H1 (cell line): Measurements from ENCODE around the gene TIMM22. TPM values are rescaled to one million over a fixed set of nuclear protein-coding genes. Genes with fewer than 3 reads are reported as not detected.

Source experiments
- CTCF ChIA-PET: fragments of 300-600 bp; sonication (Branson Sonifier 250); formaldehyde crosslinking; loops from one replicate; lab custom pipeline; 2021; ENCODE audit not compliant: partially characterized antibody; lab: Charles Lee
- POLR2A ChIA-PET: fragments of 300-600 bp; sonication (Branson Sonifier 250); formaldehyde crosslinking; loops from one replicate; lab custom pipeline; 2021; ENCODE audit warnings: inconsistent platforms; ENCODE audit not compliant: partially characterized antibody; lab: Charles Lee
- DNase-seq, 2 experiments: peaks; one replicate each; pipeline versions ENCODE4 v3.0.0 to v3.0.0-alpha.2; 2010 to 2022; ENCODE audit warnings: low spot score in 2 of 2, low read depth in 1 of 2, mixed read lengths in 1 of 2
- FAIRE-seq: peaks from 2 replicates; lab custom pipeline; 2011; peaks lifted over from hg19 to GRCh38; lab: Jason Lieb, UNC
- H2AFZ ChIP-seq: 2 replicates; pipeline ENCODE4 v1.8.1; 2012; ENCODE audit warnings: low read length, inconsistent platforms
- H2AK5ac ChIP-seq: 2 replicates; pipeline ENCODE4 v1.6.1; 2013; ENCODE audit warnings: low read depth, low read length
- H2BK120ac ChIP-seq: replicated peaks from 2 replicates; pipeline ENCODE3; 2013; ENCODE audit warnings: low read depth, low read length, inconsistent platforms
- H2BK12ac ChIP-seq: 2 replicates; pipeline ENCODE4 v1.6.1; 2013; ENCODE audit warnings: low read depth, low read length
- H2BK15ac ChIP-seq: 2 replicates; pipeline ENCODE4 v1.6.1; 2013; ENCODE audit warnings: low read length
- H2BK20ac ChIP-seq: 2 replicates; pipeline ENCODE4 v1.6.1; 2013; ENCODE audit warnings: low read length
- H2BK5ac ChIP-seq: 2 replicates; pipeline ENCODE4 v1.6.1; 2013; ENCODE audit warnings: low read depth, low read length
- H3K14ac ChIP-seq: 2 replicates; pipeline ENCODE4 v1.6.1; 2013; ENCODE audit warnings: inconsistent platforms; ENCODE audit not compliant: insufficient read length
- H3K18ac ChIP-seq: 2 replicates; pipeline ENCODE4 v1.6.1; 2013; ENCODE audit warnings: low read length; ENCODE audit errors: extremely low read depth
- H3K23ac ChIP-seq: 2 replicates; pipeline ENCODE4 v1.6.1; 2013; ENCODE audit warnings: inconsistent platforms; ENCODE audit not compliant: insufficient read length
- H3K23me2 ChIP-seq: 2 replicates; pipeline ENCODE4 v1.6.1; 2013; ENCODE audit warnings: low read depth, low read length
- H3K27ac ChIP-seq: 2 replicates; pipeline ENCODE4 v1.6.1; 2011; ENCODE audit warnings: low read depth, low read length, inconsistent platforms
- H3K27me3 ChIP-seq, 4 experiments: replicated peaks in 1 of 4; 1 replicate in 1 of 4; 2 replicates in 3 of 4; pipeline versions ENCODE4 v1.6.1 to v1.8.1; 2011 to 2013; ENCODE audit warnings: low read length in 3 of 4, mild to moderate bottlenecking in 3 of 4, inconsistent platforms in 2 of 4, mixed read lengths in 2 of 4, moderate library complexity in 1 of 4; ENCODE audit not compliant: control insufficient read depth in 3 of 4, insufficient read depth in 3 of 4; ENCODE audit errors: extremely low read depth in 1 of 4
- H3K36me3 ChIP-seq, 4 experiments: 2 replicates each; pipeline versions ENCODE4 v1.6.1 to v1.8.1; 2011 to 2013; ENCODE audit warnings: mild to moderate bottlenecking in 4 of 4, low read length in 3 of 4, moderate library complexity in 2 of 4, control low read depth in 1 of 4, inconsistent platforms in 1 of 4; ENCODE audit not compliant: insufficient read depth in 4 of 4, control insufficient read depth in 2 of 4
- H3K4ac ChIP-seq: replicated peaks from 2 replicates; pipeline ENCODE3; 2013; ENCODE audit warnings: low read length, low read depth, mixed read lengths, inconsistent platforms; ENCODE audit not compliant: insufficient read length
- H3K4me1 ChIP-seq, 4 experiments: replicated peaks in 1 of 4; 1 replicate in 1 of 4; 2 replicates in 3 of 4; pipeline versions ENCODE4 v1.6.1 to v1.8.1; 2011 to 2013; ENCODE audit warnings: low read length in 3 of 4, inconsistent platforms in 2 of 4, mixed read lengths in 1 of 4; ENCODE audit not compliant: insufficient read depth in 4 of 4, control insufficient read depth in 3 of 4
- H3K4me2 ChIP-seq, 2 experiments: 2 replicates each; pipeline versions ENCODE4 v1.6.1 to v1.8.1; 2011 to 2013; ENCODE audit warnings: low read depth in 2 of 2, low read length in 2 of 2, control low read depth in 1 of 2, inconsistent platforms in 1 of 2, mild to moderate bottlenecking in 1 of 2; ENCODE audit not compliant: insufficient read depth in 1 of 2
- H3K4me3 ChIP-seq, 4 experiments: fragments of 200-600, 300-600 bp in 1 of 4; sonication (generic), shearing (Covaris generic), sonication (Bioruptor Twin) in 1 of 4; 2 replicates each; pipeline versions ENCODE4 v1.5.1 to v1.8.1; 2011 to 2016; ENCODE audit warnings: low read length in 4 of 4, low read depth in 3 of 4, control low read depth in 2 of 4, inconsistent platforms in 2 of 4, mild to moderate bottlenecking in 2 of 4, mixed read lengths in 1 of 4, moderate library complexity in 1 of 4; ENCODE audit not compliant: insufficient read depth in 2 of 4; ENCODE audit errors: extremely low read depth in 1 of 4
- H3K56ac ChIP-seq: replicated peaks from 2 replicates; pipeline ENCODE3; 2013; ENCODE audit warnings: low read depth, mild to moderate bottlenecking, mixed read lengths, low read length, inconsistent platforms; ENCODE audit not compliant: insufficient read length
- H3K79me1 ChIP-seq: 2 replicates; pipeline ENCODE4 v1.6.1; 2013; ENCODE audit warnings: low read depth, low read length, control low read depth
- H3K79me2 ChIP-seq, 2 experiments: 2 replicates each; pipeline versions ENCODE4 v1.6.1 to v1.8.1; 2012 to 2013; ENCODE audit warnings: low read length in 2 of 2, mild to moderate bottlenecking in 2 of 2, inconsistent platforms in 1 of 2; ENCODE audit not compliant: insufficient read depth in 2 of 2, control insufficient read depth in 1 of 2
- H3K9ac ChIP-seq, 4 experiments: replicated peaks in 1 of 4; 1 replicate in 1 of 4; 2 replicates in 3 of 4; pipeline versions ENCODE4 v1.6.1 to v1.8.1; 2011 to 2013; ENCODE audit warnings: low read depth in 3 of 4, low read length in 3 of 4, control low read depth in 2 of 4, mild to moderate bottlenecking in 2 of 4, moderate library complexity in 2 of 4, inconsistent platforms in 1 of 4; ENCODE audit errors: extremely low read depth in 1 of 4
- H3K9me3 ChIP-seq, 2 experiments: 2 replicates each; pipeline versions ENCODE4 v1.6.1 to v1.8.1; 2012 to 2013; ENCODE audit warnings: mild to moderate bottlenecking in 2 of 2, moderate library complexity in 2 of 2, control low read depth in 1 of 2, inconsistent platforms in 1 of 2, low read depth in 1 of 2, low read length in 1 of 2, mixed read lengths in 1 of 2; ENCODE audit not compliant: insufficient read depth in 2 of 2
- H4K20me1 ChIP-seq, 2 experiments: replicated peaks in 1 of 2; 2 replicates each; pipeline versions ENCODE3 to v1.8.1; 2011 to 2013; ENCODE audit warnings: inconsistent platforms in 2 of 2, low read length in 2 of 2, mild to moderate bottlenecking in 1 of 2; ENCODE audit not compliant: insufficient read depth in 2 of 2, control insufficient read depth in 1 of 2
- H4K5ac ChIP-seq: 2 replicates; pipeline ENCODE4 v1.6.1; 2013; ENCODE audit warnings: low read length, low read depth, mixed read lengths, inconsistent platforms; ENCODE audit not compliant: insufficient read length
- H4K8ac ChIP-seq: 2 replicates; pipeline ENCODE4 v1.8.0; 2013; ENCODE audit warnings: mild to moderate bottlenecking, moderate library complexity, low read length, inconsistent platforms; ENCODE audit not compliant: insufficient read depth; ENCODE audit errors: extremely low read depth
- H4K91ac ChIP-seq: replicated peaks from 2 replicates; pipeline ENCODE3; 2013; ENCODE audit warnings: low read length, mixed read lengths, inconsistent platforms; ENCODE audit not compliant: insufficient read length
- BRCA1 ChIP-seq: IDR thresholded peaks from 2 replicates; pipeline ENCODE4 v1.6.1; 2012; ENCODE audit warnings: low read depth, low read length, improper control_type of control experiment
- CBX5 ChIP-seq: fragments of 300-800, 300-1000 bp; sonication (generic); IDR thresholded peaks from 2 replicates; pipeline ENCODE4 v1.7.1; 2016; ENCODE audit warnings: antibody characterized with exemption, low read length, low read depth
- CEBPB ChIP-seq: IDR thresholded peaks from 2 replicates; pipeline ENCODE4 v1.6.1; 2012; ENCODE audit warnings: low read depth, low read length
- CHD2 ChIP-seq: IDR thresholded peaks from 2 replicates; pipeline ENCODE4 v1.6.1; 2012; ENCODE audit warnings: low read length, improper control_type of control experiment
- CTBP2 ChIP-seq: IDR thresholded peaks from 2 replicates; pipeline ENCODE4 v1.7.0; 2011; ENCODE audit warnings: borderline replicate concordance, mild to moderate bottlenecking, moderate library complexity, mixed read lengths, low read length; ENCODE audit not compliant: insufficient read depth, insufficient read length
- JUN ChIP-seq: IDR thresholded peaks from 2 replicates; pipeline ENCODE4 v1.6.1; 2011; ENCODE audit warnings: low read depth, mild to moderate bottlenecking, improper control_type of control experiment, low read length
- NANOG ChIP-seq: IDR thresholded peaks from 2 replicates; pipeline ENCODE4 v1.6.1; 2011; ENCODE audit warnings: low read length, low read depth, mild to moderate bottlenecking, inconsistent platforms; ENCODE audit not compliant: insufficient read depth, poor library complexity, severe bottlenecking
- PHF8 ChIP-seq: fragments of 200-600 bp; sonication (generic); conservative IDR thresholded peaks from 2 replicates; pipeline ENCODE4 v1.7.1; 2012; ENCODE audit warnings: low read depth, mild to moderate bottlenecking, inconsistent platforms, low read length, moderate library complexity
- POLR2AphosphoS5 ChIP-seq: IDR thresholded peaks from 2 replicates; pipeline ENCODE4 v1.6.1; 2011; ENCODE audit warnings: low read depth, low read length
- RAD21 ChIP-seq, 2 experiments: IDR thresholded peaks in 1 of 2; conservative IDR thresholded peaks in 1 of 2; 2 replicates each; pipeline ENCODE4 v1.6.1; 2011; ENCODE audit warnings: low read depth in 2 of 2, low read length in 2 of 2, improper control_type of control experiment in 1 of 2, inconsistent platforms in 1 of 2, mild to moderate bottlenecking in 1 of 2, moderate library complexity in 1 of 2
- RFX5 ChIP-seq: IDR thresholded peaks from 2 replicates; pipeline ENCODE4 v1.6.1; 2011; ENCODE audit warnings: low read depth, low read length, improper control_type of control experiment, borderline replicate concordance
- SP2 ChIP-seq: IDR thresholded peaks from 2 replicates; pipeline ENCODE4 v1.6.1; 2012; ENCODE audit warnings: mild to moderate bottlenecking, low read length, inconsistent platforms
- SUZ12 ChIP-seq: fragments of 200-600 bp; sonication (generic); IDR thresholded peaks from 2 replicates; pipeline ENCODE4 v1.6.1; 2012; ENCODE audit warnings: mild to moderate bottlenecking, inconsistent platforms, low read length, moderate library complexity, mixed read lengths
- TAF1 ChIP-seq: IDR thresholded peaks from 2 replicates; pipeline ENCODE4 v1.6.1; 2011; ENCODE audit warnings: mild to moderate bottlenecking, low read depth, low read length
- TAF7 ChIP-seq: optimal IDR thresholded peaks from 2 replicates; pipeline ENCODE3; 2011; ENCODE audit warnings: low read depth, mild to moderate bottlenecking, inconsistent platforms, low read length, moderate library complexity, borderline replicate concordance
- WGBS, 2 experiments: shearing (Covaris generic) in 1 of 2; methylation state at CpG; one replicate each; pipeline versions ENCODE4 v1.1.6 to v1.1.7; 2013 to 2015; ENCODE audit warnings: low lambda C conversion rate in 2 of 2, mixed read lengths in 2 of 2, inconsistent platforms in 1 of 2, low coverage in 1 of 2, missing lambda C conversion rate in 1 of 2; ENCODE audit not compliant: insufficient replicate concordance in 2 of 2, insufficient coverage in 1 of 2, insufficient read length in 1 of 2; ENCODE audit errors: extremely low coverage in 1 of 2, missing lambda C conversion rate in 1 of 2; 5-methylcytosine and 5-hydroxymethylcytosine counted together
- polyA plus RNA-seq, 7 experiments: library from polyadenylated mRNA; depleted of rRNA in 3 of 7; stranded (reverse) in 5 of 7; unstranded in 2 of 7; fragments of >200 nt in 5 of 7; fragments of 200-250 nt in 2 of 7; gene quantifications; 1 replicate in 5 of 7; 2 replicates in 1 of 7; 4 replicates in 1 of 7; pipeline versions ENCODE4 v1.2.1 to v1.2.3, GENCODE V29; 2011 to 2013; ENCODE audit warnings: missing spikeins in 2 of 7, mixed read lengths in 2 of 7
- total RNA-seq: library from RNA; stranded (reverse); fragmentation: NEBNext Ultra II Directional; extraction: Animal tissue kit (Norgen Biotek cat#: 25700); gene quantifications from 2 replicates; pipeline ENCODE4 v1.2.1, GENCODE V29; 2021

TIMM22 gene
- total and polyA plus RNA-seq, 2 of the 8 experiments (the other 6 are each of a cell fraction or from before 2014, with no cell fraction given), result 13.8 to 17.4 TPM

GRCh38 chr17:1018547-1018946 is 21.6 kb downstream of the TIMM22 start:
- Histone ChIP-seq H3K27me3 (no peaks in the 10 kb centered on the region), H2BK20ac (no peak overlapping the region), H3K79me1 (no peaks in the 10 kb centered on the region), H2BK120ac (no peak overlapping the region), H2AFZ (no peak overlapping the region), H3K56ac (no peak overlapping the region), H4K20me1 (peaks cover 0 to 2% of the 10 kb centered on the region in 2 experiments), H3K27ac (no peak overlapping the region), H3K9me3 (no peaks in the 10 kb centered on the region), H2BK12ac (no peak overlapping the region), H2BK15ac (no peak overlapping the region), H3K4me3 (no peak overlapping the region), H3K4me1 (no peaks in the 10 kb centered on the region), H4K5ac (no peak overlapping the region), H4K91ac (no peak overlapping the region), H3K23ac (no peak overlapping the region), H3K9ac (no peak overlapping the region), H3K36me3 (no peaks in the 10 kb centered on the region), H3K18ac (no peak overlapping the region), H2AK5ac (no peak overlapping the region), H2BK5ac (no peak overlapping the region), H3K23me2 (no peaks in the 10 kb centered on the region), H3K4me2 (no peak overlapping the region), H3K4ac (no peak overlapping the region), H3K14ac (no peak overlapping the region), H3K79me2 (no peaks in the 10 kb centered on the region), H4K8ac (no peak overlapping the region)
- DNase-seq, result no peak
- ChIA-PET POLR2A (interaction anchor here (1.0 to 1.3 kb wide), 2 partner anchors 9 to 19 kb away, joined by 3 read pairs; no protein-coding TSS in a partner anchor), CTCF (interaction anchor here (1.0 to 4.7 kb wide), 5 partner anchors 10 to 39 kb away, joined by 3 to 29 read pairs (median 4); partner anchors contain the start of gene TIMM22)
- no peak for FAIRE-seq
- WGBS, 2 experiments, result 91% methylated on average over 10 of the region's 11 CpGs; no CpG with 5 or more reads in 1 of the 2 experiments
- no peak for TF ChIP-seq JUN
- no peak for TF ChIP-seq CBX5
- TF ChIP-seq CHD2, result no peak
- TF ChIP-seq PHF8, result no peak
- TF ChIP-seq TAF7, result no peak
- TF ChIP-seq RFX5, result no peak
- no peak for TF ChIP-seq TAF1
- no peak for TF ChIP-seq BRCA1
- TF ChIP-seq NANOG, result no peak
- no peak for TF ChIP-seq CEBPB
- no peak for TF ChIP-seq CTBP2
- TF ChIP-seq POLR2AphosphoS5, result no peak
- no peak for TF ChIP-seq SUZ12
- TF ChIP-seq SP2, result no peak
- no peak for TF ChIP-seq RAD21 (IDR thresholded peaks at IDR 0.05 in 1 of 2, conservative IDR thresholded peaks at IDR 0.05 in 1 of 2; ENCODE audit: low read depth in 2 of 2, low read length in 2 of 2)
